SW 1271 (cell line): Measurements from ENCODE around the gene CD2.

Experiments used
- DNase-seq, 2 experiments: peaks; one replicate each; lab custom pipeline; 2025; lab: John Stamatoyannopoulos, UW

The CD2 gene

DNA sequence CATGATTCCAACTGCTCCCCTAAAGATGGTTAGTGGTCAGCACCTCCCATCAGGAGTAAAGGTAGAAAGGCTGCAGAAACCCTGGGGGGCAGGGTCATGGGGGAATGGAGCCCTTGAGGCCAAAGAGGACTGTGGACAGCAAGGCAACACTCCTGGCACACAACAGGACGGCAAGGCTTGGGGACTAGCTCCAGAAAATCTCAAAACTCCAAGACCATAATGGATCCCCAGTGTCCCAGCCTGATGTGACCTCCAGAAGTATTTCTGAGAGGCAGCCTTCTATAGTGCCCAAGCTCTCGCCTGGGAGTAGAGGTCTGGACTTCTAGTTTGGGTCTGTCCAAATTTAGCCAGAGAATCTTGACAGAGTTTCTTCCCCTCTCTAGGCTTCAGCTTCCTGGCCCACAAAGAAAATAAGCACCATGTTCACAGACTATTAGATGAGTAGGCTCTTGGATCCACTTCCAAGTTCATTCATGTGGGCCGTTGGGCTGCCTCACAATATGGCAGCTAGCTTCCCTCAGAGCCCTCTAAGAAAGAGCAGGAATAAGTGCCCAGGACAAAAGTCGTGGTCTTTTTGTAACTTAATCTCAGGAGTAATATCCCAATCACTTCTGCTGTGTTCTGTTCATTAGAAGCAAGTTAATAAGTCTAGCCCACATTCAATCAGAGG is 6.9 kb downstream of the CD2 start:
- DNase-seq: no peak

DNA sequence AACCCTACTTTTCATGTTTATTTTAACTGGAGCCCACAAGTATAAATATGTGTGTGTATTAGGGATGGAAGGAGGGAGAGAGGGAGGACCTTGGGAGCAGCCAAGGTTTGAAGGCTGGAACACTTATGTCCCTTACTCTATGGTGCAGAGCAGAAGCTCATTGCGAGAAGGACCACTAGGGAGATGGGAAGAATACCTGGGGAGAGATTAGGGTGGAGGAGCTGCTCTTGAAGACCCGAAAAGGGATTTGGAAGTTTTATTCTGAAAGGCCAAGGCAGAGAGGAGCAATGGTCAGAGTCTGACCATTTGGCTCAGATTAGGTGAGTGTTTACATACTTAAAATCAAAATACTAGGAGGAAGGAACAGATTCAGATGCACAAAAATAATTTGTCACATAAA is 8.1 kb downstream of the CD2 start:
- DNase-seq: no peak

GRCh38 chr1:116762781-116763115 is 8.5 kb downstream of the CD2 start:
- no peak for DNase-seq

GRCh38 chr1:116763116-116763786 is 9.0 kb downstream of the CD2 start:
- DNase-seq: no peak

DNA sequence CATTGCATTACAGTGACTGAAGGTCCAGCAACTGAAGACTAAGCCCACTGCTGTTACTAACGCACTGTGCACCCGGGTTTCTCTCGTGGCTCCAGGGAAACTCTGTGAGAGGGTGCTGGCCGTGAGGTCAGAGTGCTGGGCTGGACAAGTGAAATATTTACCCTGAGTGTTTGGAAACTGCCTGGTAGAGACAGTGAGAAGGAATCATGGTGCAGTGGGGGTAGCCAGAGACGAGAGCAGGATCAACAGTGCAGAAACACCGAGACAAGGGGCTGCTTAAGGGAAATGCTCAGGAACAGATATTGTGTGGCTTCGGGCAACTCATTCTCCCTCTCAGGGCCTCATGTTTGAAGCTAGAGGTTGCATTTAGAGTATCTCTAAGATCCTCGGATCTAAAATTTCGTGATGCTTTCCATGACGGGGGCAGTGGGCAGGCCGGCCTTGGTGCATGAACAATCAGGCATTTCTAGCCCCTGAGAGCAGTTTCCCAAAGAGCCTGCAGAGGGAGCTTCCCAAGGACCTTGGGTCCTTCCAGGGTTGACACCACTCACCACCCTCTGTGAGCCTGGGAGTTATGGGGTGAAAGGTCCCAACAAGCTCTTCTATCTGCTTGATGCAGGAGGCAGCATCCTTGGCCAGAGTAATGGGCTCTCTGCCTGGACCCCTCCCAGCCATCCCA is 9.7 kb downstream of the CD2 start:
- DNase-seq: no peak

GRCh38 chr1:116764466-116764898 is 10.3 kb downstream of the CD2 start:
- no peak for DNase-seq

GRCh38 chr1:116764906-116765862 is 11.0 kb downstream of the CD2 start:
- DNase-seq: no peak

DNA sequence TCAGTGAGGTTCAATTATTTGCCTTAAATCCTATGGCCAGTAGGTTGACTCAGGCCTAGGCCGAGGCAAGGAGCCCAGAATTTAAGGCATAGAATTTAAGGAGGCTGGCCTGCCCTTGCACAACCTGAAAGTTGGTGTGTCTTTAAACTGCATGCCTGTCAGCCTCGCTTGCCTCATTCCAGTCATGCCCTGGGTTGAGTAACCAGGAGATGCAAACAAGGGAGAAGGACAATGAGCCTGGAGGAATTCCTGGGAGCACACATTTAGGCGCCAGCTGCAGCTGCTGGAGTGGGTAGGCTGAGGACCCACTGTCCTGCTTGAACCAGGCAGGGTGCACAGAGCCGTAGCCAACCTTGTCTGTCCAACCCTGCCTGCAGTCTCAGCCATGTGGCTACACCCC is 11.7 kb downstream of the CD2 start:
- DNase-seq: no peak

GRCh38 chr1:116766616-116767469 is 12.6 kb downstream of the CD2 start:
- DNase-seq: no peak

GRCh38 chr1:116767782-116768382 is 13.7 kb downstream of the CD2 start:
- no peak for DNase-seq

DNA sequence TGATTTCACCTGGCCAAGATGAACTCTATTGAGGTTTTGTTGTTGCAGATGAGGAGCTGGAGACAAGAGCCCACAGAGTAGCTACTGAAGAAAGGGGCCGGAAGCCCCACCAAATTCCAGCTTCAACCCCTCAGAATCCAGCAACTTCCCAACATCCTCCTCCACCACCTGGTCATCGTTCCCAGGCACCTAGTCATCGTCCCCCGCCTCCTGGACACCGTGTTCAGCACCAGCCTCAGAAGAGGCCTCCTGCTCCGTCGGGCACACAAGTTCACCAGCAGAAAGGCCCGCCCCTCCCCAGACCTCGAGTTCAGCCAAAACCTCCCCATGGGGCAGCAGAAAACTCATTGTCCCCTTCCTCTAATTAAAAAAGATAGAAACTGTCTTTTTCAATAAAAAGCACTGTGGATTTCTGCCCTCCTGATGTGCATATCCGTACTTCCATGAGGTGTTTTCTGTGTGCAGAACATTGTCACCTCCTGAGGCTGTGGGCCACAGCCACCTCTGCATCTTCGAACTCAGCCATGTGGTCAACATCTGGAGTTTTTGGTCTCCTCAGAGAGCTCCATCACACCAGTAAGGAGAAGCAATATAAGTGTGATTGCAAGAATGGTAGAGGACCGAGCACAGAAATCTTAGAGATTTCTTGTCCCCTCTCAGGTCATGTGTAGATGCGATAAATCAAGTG is 14.3 kb downstream of the CD2 start:
- DNase-seq: no peak

GRCh38 chr1:116769104-116769452 is 14.8 kb downstream of the CD2 start:
- DNase-seq: no peak

DNA sequence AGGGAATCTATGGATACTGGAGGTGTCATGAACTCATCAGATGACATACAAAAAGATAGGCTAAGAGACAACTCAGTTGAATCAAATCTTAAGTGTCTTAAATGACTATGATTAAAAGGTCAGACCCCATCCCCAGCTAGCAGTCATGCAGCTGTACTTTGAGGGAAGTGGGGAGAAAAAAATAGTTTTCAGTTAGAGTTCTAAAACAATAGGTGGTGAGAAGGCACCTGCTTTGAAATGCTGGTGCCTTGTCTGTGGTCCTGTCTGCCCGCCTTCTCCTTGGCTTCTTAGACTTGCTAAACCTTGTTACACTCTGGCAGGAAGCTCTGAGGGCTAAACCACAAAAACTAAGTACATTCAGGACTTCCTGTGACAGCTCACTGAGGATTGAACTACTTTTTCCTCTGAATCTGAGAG is 15.3 kb downstream of the CD2 start:
- no peak for DNase-seq

DNA sequence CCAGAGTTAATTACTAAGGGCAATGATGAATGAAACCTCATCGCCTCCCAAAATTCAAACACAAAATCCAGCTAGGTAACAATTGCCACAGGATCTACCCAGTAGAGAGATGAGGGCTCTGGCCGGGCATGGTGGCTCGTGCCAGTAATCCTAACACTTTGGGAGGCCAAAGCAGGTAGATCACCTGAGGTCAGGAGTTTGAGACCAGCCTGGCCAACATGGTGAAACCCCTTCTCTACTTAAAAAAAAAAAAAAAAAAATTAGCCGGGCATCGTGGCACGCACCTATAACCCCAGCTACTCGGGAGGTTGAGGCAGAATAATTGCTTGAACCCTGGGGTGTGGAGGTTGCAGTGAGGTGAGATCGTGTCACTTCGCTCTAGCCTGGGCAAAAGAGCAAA is 15.8 kb downstream of the CD2 start:
- DNase-seq: no peak

DNA sequence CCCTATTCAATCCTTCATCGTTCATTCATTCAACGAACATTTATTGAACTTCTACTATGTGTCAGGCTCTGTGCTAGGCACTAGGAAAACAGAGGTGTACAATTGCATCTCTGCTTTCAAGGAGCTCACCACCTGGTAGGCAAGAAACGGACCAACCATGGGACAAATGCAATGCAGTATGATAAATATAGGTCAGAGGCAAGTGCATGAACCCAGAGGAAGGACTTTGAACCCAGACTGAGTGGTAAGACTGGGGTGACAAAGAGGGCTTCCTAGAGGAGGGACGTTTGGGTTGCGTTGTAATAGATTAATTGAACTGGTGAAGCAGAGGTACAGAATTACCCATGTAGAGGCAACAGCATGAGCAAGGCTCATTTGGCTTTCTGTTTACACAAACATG is 16.4 kb downstream of the CD2 start:
- DNase-seq: no peak

GRCh38 chr1:116771997-116772647 is 17.9 kb downstream of the CD2 start:
- no peak for DNase-seq

- no peak for DNase-seq
Measured at GRCh38 chr1:116772648-116773045, 18.4 kb downstream of the CD2 start.

- DNase-seq: no peak
Measured at GRCh38 chr1:116775116-116775752, 21.0 kb downstream of the CD2 start.
